NCI-H774 (cell line): ENCODE results near the gene GNG12.
A peak's percentile ranks its signal among the peaks of the same experiment; 100 is the strongest.

Source experiments
- DNase-seq: peaks from one replicate; lab custom pipeline; 2025; lab: John Stamatoyannopoulos, UW

GNG12 gene

GRCh38 chr1:67832737-67833601 is at the start of gene GNG12:
TSS of gene GNG12 (minus strand) at chr1:67833467. CDS start at chr1:67707686, 125,781 bp downstream.
- DNase-seq, result no peak

- DNase-seq, result no peak
Measured at GRCh38 chr1:67882196-67882958, 49.1 kb upstream of the GNG12 start.

- peak; percentile 75 for DNase-seq
Measured at GRCh38 chr1:67880056-67880601, 46.9 kb upstream of the GNG12 start.

GRCh38 chr1:67879485-67879884 is 46.2 kb upstream of the GNG12 start:
- DNase-seq, result no peak

GRCh38 chr1:67874501-67875111 is 41.3 kb upstream of the GNG12 start:
- DNase-seq, result no peak

- no peak for DNase-seq
Measured at GRCh38 chr1:67869233-67869632, 36.0 kb upstream of the GNG12 start.

- no peak for DNase-seq
Measured at GRCh38 chr1:67863637-67864036, 30.4 kb upstream of the GNG12 start.

GRCh38 chr1:67862685-67863084 is 29.4 kb upstream of the GNG12 start:
- DNase-seq, result no peak

- DNase-seq, result no peak
Measured at GRCh38 chr1:67861856-67862516, 28.7 kb upstream of the GNG12 start.

GRCh38 chr1:67860776-67861175 is 27.5 kb upstream of the GNG12 start:
- no peak for DNase-seq

GRCh38 chr1:67856921-67857320 is 23.7 kb upstream of the GNG12 start:
- no peak for DNase-seq

- DNase-seq, result no peak
Measured at GRCh38 chr1:67855961-67856360, 22.7 kb upstream of the GNG12 start.

- DNase-seq, result no peak
Measured at GRCh38 chr1:67855444-67855843, 22.2 kb upstream of the GNG12 start.

GRCh38 chr1:67853704-67854103 is 20.4 kb upstream of the GNG12 start:
- DNase-seq, result peak; percentile 66

GRCh38 chr1:67851800-67852199 is 18.5 kb upstream of the GNG12 start:
- no peak for DNase-seq

- DNase-seq, result no peak
Measured at GRCh38 chr1:67850611-67851075, 17.4 kb upstream of the GNG12 start.

GRCh38 chr1:67850151-67850551 is 16.9 kb upstream of the GNG12 start:
- DNase-seq, result no peak

GRCh38 chr1:67847466-67847865 is 14.2 kb upstream of the GNG12 start:
- DNase-seq, result no peak

GRCh38 chr1:67846538-67846937 is 13.3 kb upstream of the GNG12 start:
- no peak for DNase-seq

GRCh38 chr1:67844988-67845387 is 11.7 kb upstream of the GNG12 start:
- no peak for DNase-seq

- DNase-seq, result no peak
Measured at GRCh38 chr1:67843746-67844145, 10.5 kb upstream of the GNG12 start.

- no peak for DNase-seq
Measured at GRCh38 chr1:67843331-67843730, 10.1 kb upstream of the GNG12 start.
